Muscle layer of colon (tissue), 2 donors: ENCODE results near the gene RNPEP.
"Not testable (repeated sequence)": the region's sequence is repeated elsewhere in the genome, so short reads cannot be mapped to it uniquely, and the experiment has no call there.

Experiments
- H3K27ac ChIP-seq: one replicate; pipeline ENCODE4 v1.7.0; 2013; ENCODE audit warnings: low read depth, mild to moderate bottlenecking, low read length, moderate library complexity
- H3K27me3 ChIP-seq, 2 donors: one replicate each; pipeline ENCODE4 v1.7.0; 2013; ENCODE audit warnings: low read length in 2 of 2, mild to moderate bottlenecking in 2 of 2; ENCODE audit not compliant: insufficient read depth in 2 of 2, control insufficient read depth in 1 of 2
- H3K36me3 ChIP-seq: one replicate; pipeline ENCODE4 v1.7.0; 2013; ENCODE audit warnings: mild to moderate bottlenecking, low read length; ENCODE audit not compliant: insufficient read depth
- H3K4me1 ChIP-seq: one replicate; pipeline ENCODE4 v1.7.0; 2013; ENCODE audit warnings: mild to moderate bottlenecking, low read length; ENCODE audit not compliant: insufficient read depth
- H3K4me3 ChIP-seq, 2 donors: one replicate each; pipeline ENCODE4 v1.7.0; 2013; ENCODE audit warnings: low read length in 2 of 2, low read depth in 1 of 2, mild to moderate bottlenecking in 1 of 2, moderate library complexity in 1 of 2
- H3K9ac ChIP-seq: one replicate; pipeline ENCODE4 v1.7.0; 2013; ENCODE audit warnings: low read length
- H3K9me3 ChIP-seq: one replicate; pipeline ENCODE4 v1.7.0; 2013; ENCODE audit warnings: mild to moderate bottlenecking, low read length
- donor health status: abdominal sarcoma.
- donor health status: Adenocarcinoma of cecum.

Gene RNPEP, protein sequence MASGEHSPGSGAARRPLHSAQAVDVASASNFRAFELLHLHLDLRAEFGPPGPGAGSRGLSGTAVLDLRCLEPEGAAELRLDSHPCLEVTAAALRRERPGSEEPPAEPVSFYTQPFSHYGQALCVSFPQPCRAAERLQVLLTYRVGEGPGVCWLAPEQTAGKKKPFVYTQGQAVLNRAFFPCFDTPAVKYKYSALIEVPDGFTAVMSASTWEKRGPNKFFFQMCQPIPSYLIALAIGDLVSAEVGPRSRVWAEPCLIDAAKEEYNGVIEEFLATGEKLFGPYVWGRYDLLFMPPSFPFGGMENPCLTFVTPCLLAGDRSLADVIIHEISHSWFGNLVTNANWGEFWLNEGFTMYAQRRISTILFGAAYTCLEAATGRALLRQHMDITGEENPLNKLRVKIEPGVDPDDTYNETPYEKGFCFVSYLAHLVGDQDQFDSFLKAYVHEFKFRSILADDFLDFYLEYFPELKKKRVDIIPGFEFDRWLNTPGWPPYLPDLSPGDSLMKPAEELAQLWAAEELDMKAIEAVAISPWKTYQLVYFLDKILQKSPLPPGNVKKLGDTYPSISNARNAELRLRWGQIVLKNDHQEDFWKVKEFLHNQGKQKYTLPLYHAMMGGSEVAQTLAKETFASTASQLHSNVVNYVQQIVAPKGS

DNA sequence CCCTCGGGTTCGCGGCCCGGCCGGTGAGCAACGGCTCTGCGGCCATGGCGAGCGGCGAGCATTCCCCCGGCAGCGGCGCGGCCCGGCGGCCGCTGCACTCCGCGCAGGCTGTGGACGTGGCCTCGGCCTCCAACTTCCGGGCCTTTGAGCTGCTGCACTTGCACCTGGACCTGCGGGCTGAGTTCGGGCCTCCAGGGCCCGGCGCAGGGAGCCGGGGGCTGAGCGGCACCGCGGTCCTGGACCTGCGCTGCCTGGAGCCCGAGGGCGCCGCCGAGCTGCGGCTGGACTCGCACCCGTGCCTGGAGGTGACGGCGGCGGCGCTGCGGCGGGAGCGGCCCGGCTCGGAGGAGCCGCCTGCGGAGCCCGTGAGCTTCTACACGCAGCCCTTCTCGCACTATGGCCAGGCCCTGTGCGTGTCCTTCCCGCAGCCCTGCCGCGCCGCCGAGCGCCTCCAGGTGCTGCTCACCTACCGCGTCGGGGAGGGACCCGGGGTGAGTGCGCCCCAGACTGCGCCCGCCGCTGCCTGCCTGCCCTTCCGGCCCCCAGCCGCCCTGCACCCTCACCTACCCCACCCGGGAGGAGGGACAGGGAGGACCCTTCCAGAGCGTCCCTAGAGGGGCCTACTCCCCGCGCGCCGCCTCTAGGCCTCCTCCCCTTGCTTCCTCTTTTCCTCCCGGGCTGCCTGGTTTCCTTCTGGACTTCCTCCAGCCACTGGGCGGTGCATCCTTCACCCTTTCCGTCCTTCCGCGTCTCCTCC lies at the start of gene RNPEP:
RNPEP (plus strand) TSS at position 26 of the 757 bp plus-strand sequence; CDS start at position 45, 19 bp downstream.
- Histone ChIP-seq H3K27me3 (no peaks in the 10 kb centered on the region), H3K9me3 (no peaks in the 10 kb centered on the region), H3K4me3 (peak within 1 kb of the TSS; percentile 90 to 93), H3K4me1 (peaks cover 11% of the 10 kb centered on the region), H3K27ac (peak within 1 kb of the TSS; percentile 86), H3K9ac (peak within 1 kb of the TSS; percentile 81), H3K36me3 (no peaks in the 10 kb centered on the region)

DNA sequence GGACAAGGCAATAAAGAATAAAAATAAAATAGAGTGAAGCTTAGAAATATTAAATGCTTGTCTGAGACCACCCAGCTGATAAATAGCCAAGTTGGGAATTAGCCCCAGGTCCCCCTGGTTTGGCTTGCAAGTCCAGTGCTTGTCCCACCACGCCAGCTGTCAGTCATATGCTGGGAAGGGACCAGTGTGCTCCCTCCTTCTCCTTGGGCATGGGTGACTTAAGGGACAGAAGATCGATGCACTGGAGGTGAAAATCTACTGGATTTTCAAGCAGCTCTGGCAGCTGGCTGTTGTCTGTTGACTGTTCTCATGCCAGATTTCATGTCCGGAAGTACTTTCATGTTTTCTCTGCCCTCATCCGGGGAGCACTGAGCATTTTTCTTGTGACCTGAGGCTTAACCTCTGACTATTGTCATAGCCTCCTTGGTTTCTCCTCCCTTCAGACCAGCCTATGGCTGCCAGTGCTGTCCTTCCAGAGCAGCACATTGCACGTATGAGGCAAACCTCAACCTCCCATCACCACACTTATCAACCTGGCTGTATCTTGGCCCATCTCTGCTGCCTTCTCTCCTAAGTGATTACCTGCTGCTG lies 48.5 kb upstream of the RNPEP start:
- no peak overlapping the region for H3K4me3 ChIP-seq
- H3K36me3 ChIP-seq = peaks cover 33% of the 10 kb centered on the region
- H3K27ac ChIP-seq = peak overlapping the region; percentile 21
- H3K9me3 ChIP-seq = no peaks in the 10 kb centered on the region
- peaks cover 50% of the 10 kb centered on the region for H3K4me1 ChIP-seq
- no peaks in the 10 kb centered on the region for H3K27me3 ChIP-seq
- no peak overlapping the region for H3K9ac ChIP-seq

DNA sequence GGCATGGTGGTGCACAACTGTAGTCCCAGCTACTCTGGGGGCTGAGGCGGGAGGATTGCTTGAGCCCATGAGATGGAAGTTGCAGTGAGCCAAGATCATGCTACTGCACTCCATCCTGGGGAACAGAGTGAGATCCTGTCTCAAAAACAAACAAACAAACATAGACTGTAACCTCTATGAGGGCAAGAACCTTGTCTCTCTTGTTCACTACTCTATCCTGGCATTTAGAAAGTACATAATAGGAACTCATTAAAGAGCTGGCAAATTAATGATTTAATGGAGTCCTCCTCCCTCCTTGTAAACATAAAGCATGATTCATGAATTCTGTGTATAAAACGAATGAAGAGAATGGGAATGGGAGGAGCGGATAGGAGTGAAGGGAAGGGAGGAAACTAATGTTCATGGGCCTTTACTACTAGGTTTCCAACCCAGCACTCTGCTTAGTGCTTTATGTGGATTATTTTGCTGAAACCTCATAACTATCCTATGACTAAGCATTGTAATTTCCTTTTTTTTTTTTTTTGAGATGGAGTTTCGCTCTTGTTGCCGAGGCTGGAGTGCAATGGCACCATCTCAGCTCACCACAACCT lies 44.7 kb upstream of the RNPEP start:
- Histone ChIP-seq H3K9me3 (no peaks in the 10 kb centered on the region), H3K27ac (peak overlapping the region; percentile 19), H3K36me3 (peaks cover 21% of the 10 kb centered on the region), H3K9ac (no peak overlapping the region), H3K4me3 (no peak overlapping the region), H3K27me3 (no peaks in the 10 kb centered on the region), H3K4me1 (peaks cover 46% of the 10 kb centered on the region)

DNA sequence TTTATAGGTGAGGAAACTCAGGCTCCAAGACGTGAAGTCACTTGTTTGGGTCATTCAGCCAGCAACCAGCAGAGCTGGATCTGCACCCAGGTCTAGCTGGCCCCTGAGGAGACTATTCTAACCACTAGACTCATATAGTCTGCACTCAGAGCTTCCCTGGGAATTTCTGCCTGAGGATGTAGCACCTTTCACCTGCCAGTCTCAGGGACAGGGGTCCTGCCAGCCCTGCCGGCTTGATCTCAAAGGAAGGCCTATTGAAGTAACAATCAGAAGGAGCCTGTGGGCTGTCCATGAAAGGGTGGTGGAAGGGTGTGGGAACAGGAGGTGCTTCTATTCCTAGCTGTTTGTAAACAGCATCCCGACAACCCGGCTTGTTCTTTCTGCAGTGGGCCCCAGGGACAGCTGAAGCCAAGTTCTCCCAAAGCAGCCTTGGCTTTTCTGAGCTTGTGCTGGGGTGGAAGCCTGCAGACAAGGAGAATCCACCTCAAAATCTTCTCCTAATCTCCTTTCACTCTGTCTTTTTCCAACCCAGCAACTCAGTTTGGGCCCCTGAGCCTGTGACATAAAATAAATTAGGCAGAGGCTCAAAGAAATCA lies 43.9 kb upstream of the RNPEP start:
- Histone ChIP-seq H3K9me3 (no peaks in the 10 kb centered on the region), H3K36me3 (peaks cover 23% of the 10 kb centered on the region), H3K9ac (peak overlapping the region; percentile 66), H3K27me3 (no peaks in the 10 kb centered on the region), H3K4me1 (peaks cover 44% of the 10 kb centered on the region), H3K4me3 (peak overlapping the region in 1 of 2 donors; percentile 11), H3K27ac (peak overlapping the region; percentile 65)

DNA sequence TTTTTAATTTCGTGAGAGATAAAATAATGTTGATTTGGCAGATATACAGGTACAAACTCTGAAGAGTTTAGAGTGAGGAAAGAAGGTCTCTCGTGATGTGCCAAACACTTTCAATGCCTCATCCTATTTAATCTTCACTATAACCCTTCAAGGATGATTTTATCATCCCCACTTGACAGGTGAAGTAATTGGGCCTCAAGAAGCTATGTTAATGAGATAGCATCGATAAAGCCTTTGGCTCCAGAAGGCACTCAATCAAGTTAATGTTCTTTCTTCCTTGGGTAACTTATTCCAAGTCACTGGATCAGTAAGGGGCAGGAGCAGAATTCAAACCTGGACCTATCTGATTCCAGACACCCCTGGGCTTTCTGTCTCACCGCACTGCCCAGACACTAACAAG lies 43.3 kb upstream of the RNPEP start:
- Histone ChIP-seq H3K9ac (peak overlapping the region; percentile 66), H3K27me3 (no peaks in the 10 kb centered on the region), H3K27ac (peak overlapping the region; percentile 65), H3K9me3 (no peaks in the 10 kb centered on the region), H3K4me1 (peaks cover 39% of the 10 kb centered on the region), H3K4me3 (peak overlapping the region in 1 of 2 donors; percentile 28), H3K36me3 (peaks cover 28% of the 10 kb centered on the region)

DNA sequence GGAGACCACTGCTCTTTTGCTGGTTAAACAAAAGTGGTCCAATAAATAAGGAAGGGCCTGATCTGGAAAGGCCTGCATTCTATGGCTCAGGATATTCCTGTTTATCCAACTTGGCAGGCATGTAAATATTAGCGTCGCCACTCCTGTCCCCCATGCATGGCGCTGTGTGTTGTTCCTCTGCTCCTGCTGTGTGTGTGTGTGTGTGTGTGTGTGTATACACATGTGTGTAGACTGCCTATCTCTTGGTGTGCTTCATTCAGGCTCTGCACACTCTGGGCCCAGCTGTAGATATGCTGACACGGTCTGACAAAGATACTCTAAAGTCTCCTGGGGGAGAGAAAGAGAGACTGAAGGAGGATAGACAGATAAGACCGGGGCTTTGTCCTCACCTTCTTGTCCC lies 42.9 kb upstream of the RNPEP start:
- H3K27ac ChIP-seq = peak overlapping the region; percentile 65
- peaks cover 26% of the 10 kb centered on the region for H3K36me3 ChIP-seq
- peak overlapping the region; percentile 66 for H3K9ac ChIP-seq
- H3K9me3 ChIP-seq = no peaks in the 10 kb centered on the region
- H3K4me1 ChIP-seq = peaks cover 34% of the 10 kb centered on the region
- no peaks in the 10 kb centered on the region for H3K27me3 ChIP-seq
- H3K4me3 ChIP-seq = peak overlapping the region in 1 of 2 donors; percentile 28

DNA sequence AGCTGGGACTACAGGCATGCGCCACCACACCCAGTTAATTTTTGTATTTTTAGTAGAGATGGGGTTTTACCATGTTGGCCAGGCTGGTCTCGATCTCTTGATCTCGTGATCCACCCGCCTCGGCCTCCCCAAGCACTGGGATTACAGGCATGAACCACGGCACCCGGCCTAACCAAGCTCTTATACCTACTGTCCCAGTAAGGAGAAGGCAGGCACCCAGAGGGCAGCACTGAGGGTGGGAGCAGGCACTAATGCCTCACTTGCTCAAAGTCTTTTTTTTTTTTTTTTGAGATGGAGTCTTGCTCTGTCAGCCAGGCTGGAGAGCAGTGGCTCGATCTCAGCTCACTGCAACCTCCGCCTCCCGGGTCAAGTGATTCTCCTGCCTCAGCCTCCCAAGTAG lies 42.1 kb upstream of the RNPEP start:
- not testable (repeated sequence) for H3K9ac ChIP-seq, H3K4me3 ChIP-seq, H3K9me3 ChIP-seq, H3K27me3 ChIP-seq
- H3K27ac ChIP-seq = peak overlapping the region; percentile 64
- H3K4me1 ChIP-seq = peaks cover 27% of the 10 kb centered on the region
- peaks cover 25% of the 10 kb centered on the region for H3K36me3 ChIP-seq

DNA sequence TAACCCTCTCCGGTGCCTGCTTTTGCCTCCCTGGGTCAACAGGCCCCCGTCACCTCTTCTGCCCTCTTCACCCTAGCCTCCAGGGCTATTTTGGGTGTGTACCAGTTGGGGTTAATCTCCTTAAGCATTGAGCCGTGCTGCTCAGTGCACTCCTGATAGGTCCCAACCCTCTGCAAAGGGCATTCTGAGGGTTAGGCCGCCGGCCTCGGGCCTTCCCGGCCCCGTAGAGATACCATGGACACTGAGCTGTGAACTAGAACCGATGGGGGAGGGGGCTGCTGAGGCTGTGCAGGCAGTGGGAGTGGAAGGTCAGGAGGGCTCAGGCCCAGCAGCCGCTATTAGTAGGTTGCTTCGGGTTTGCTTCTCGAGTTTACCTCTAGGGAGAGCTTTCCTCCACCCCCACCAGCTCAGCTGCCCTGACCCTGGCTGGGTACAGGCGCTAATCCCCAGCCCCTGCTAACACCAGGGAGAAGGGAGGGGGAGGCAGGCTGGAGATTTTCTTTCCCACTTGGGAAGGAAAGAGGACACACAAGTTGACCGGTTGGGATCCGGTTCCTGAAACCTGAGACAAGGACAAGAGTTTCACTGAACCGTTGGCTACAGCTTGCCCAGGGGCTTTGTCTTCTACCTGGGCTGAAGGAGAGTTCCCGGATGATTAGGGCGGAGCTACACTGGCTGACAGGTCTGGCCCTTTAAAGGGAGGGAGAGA lies 40.9 kb upstream of the RNPEP start:
- Histone ChIP-seq H3K4me1 (peaks cover 27% of the 10 kb centered on the region), H3K9me3 (no peaks in the 10 kb centered on the region), H3K4me3 (peak overlapping the region; percentile 50 to 66), H3K9ac (peak overlapping the region; percentile 77), H3K27me3 (no peaks in the 10 kb centered on the region), H3K27ac (peak overlapping the region; percentile 67), H3K36me3 (peaks cover 25% of the 10 kb centered on the region)

DNA sequence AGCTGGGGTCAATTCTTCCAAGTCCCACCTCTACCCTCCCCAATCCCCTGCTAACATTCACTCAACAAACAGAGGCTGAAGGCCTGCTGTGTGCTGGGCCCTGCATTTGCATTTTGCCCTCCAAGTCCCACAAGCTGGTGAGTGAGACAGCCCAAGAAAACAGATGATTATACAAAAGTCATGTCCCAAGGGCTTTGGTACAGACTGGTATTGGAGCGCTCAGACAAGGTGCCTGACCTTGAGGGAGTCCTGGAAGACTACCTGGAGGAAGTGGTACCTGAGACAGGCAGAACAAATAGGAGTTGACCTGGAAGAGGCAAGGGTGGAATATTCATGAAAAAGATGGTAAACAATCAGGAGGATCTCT lies 40.3 kb upstream of the RNPEP start:
- Histone ChIP-seq H3K4me3 (peak overlapping the region in 1 of 2 donors; percentile 66), H3K36me3 (peaks cover 20% of the 10 kb centered on the region), H3K9me3 (no peaks in the 10 kb centered on the region), H3K4me1 (peaks cover 29% of the 10 kb centered on the region), H3K9ac (peak overlapping the region; percentile 77), H3K27ac (peak overlapping the region; percentile 67), H3K27me3 (no peaks in the 10 kb centered on the region)

DNA sequence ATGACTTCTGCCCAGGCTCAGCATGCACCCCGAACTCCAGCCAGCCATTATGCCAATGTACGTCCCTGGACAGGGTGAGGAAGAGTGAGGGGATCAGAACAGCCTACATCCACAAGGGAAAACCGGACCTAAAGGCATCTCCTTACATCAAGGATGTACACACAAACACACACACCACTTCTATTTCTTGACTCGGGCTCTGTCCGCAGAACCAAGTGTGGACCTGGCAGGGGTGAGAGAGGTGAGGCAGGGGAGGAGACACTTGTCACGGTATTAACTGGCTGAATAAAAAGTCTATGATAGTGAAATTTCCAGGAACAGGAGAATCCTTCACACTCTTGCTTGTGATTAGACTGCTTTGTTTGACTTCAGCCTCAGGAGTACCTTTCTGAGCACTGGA lies 38.4 kb upstream of the RNPEP start:
- Histone ChIP-seq H3K4me1 (peaks cover 21% of the 10 kb centered on the region), H3K9me3 (no peaks in the 10 kb centered on the region), H3K9ac (peak overlapping the region; percentile 97), H3K27ac (peak overlapping the region; percentile 77), H3K27me3 (no peaks in the 10 kb centered on the region), H3K4me3 (peak overlapping the region; percentile 70 to 90), H3K36me3 (peaks cover 18% of the 10 kb centered on the region)
